GM21381 (cell line): ENCODE measurements around the gene TOR1AIP2.

Source experiments
- ATAC-seq: cut with Tn5 transposase; IDR thresholded peaks from one replicate; pipeline ENCODE4 v1.9.1; 2021; ENCODE audit warnings: mild to moderate bottlenecking, moderate library complexity; ENCODE audit not compliant: unreplicated experiment

TOR1AIP2 gene

DNA sequence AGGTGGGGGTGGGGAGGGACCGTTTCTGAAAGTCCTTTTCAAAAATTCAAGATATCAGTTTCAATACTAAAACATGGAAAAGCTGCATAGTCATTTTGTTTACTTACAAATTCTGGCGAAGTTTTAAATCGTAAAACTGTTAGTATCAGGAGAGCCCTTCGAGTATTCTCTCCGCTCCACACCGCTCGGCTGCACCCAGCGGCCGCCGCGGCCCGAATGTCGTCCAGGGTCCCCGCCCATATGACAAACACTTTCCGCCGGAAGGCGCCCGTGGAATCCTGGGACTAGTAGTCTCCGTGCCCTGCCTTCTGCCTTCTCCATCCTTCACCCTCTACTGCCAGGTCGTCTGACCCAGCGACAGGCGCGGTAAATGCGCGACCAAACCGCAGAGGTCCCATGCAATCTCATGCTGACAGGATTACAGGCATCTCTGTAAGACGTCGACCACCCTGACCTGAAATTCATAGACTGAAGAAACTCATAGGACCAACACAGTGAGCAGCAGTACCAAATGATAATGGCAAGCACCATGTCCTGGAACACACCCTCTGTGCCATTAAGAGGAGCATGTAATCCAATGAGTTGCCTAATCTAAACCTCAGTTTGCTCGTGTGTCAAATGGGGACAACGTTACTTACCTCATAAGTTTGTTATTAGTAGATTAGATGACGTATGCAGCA, at the start of gene TOR1AIP2:
TOR1AIP2 (minus strand) TSS at position 218 of the 680 bp plus-strand sequence. CDS start 25,138 bp downstream, outside the sequence.
- ATAC-seq, result peak; percentile 60

DNA sequence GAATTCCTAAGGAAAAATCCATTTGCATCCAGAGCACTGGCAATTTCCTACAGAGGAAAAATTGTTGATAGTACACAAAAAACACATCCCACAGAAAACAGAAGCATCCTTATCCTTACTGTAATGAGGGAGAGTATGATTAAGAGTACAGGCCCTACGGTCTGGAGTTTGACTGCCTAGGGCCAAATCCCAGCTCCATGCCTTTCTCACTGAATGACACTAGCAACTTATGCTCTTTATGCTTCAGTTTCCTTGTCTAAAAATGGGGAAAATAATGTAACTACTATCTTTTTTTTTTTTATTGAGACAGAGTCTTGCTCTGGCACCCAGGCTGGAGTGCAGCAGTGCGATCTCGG, 49.2 kb upstream of the TOR1AIP2 start:
- ATAC-seq, result no peak

DNA sequence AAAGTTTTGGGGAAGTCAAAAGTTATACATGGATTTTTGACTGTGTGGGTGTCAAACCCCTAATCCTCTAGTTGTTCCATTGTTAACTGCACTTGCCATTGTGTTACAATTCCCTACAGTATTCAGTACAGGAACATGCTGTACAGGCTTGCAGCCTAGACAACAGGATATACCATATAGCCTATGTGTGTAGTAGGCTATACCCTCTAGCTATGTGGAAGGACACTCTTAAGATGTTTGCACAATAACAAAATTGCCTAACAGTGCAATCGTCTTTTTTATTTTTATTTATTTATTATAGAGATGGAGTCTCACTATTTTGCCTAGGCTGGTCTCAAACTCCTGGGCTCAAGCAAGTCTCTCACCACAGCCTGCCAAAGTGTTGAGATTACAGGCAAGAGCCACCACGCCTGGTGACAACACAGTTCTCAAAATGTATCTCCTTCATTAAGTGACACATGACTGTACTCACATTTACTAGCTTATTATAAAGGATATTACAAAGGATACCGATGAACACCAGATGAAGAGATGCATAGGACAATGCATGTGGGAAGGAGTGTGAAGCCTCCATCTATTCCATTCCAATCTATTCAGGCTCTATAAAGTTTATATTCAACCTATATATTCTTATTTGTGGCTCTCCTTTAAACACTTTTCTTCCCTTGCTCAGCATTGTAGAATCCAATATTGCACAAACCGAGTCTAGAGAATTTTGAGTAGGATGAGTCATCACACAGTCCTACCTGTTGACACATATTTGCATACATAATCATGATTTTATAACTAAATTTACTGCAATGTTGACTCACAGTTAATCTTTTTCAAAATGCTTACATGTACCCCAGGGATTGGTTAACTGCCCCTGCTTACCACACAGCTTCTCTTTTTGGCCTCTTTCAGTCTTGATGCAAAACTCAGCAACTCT, 48.6 kb upstream of the TOR1AIP2 start:
- ATAC-seq, result no peak

DNA sequence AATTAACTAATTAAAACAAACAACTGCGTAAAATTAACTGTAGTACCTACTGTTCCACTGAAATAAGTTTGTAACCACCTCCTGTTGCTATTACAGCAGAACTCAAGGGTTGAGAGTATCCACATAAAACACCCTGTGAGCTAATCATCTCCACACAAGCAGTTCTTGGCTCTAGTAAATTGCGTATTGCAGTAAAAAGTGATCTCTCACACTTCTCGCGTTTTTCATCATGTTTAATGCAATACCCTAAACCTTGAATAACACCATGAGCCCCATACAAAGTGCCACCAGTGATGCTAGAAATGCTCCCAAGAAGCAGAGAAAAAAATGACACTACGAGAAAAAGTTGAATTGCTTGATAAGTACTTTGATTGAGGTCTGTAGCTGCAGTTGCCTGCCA, 47.7 kb upstream of the TOR1AIP2 start:
- no peak for ATAC-seq

DNA sequence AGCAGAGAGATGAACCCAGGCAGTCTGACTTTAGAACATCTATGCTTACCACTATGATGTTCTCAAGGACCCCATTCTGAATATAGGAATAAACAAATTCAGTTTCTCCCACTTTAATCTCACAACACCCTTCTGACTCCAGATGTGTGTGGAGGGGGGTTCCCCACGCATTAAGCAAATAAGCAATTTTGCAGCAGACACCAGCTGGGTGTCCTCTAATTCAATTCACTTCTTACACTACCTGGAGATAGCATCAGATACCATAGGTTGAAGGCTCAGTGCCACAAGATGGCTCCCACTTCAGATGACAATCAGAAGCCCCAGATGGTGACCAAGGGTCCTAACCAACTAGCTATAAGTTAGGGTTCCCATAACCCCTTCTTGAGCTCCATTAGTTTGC, 46.7 kb upstream of the TOR1AIP2 start:
- no peak for ATAC-seq

DNA sequence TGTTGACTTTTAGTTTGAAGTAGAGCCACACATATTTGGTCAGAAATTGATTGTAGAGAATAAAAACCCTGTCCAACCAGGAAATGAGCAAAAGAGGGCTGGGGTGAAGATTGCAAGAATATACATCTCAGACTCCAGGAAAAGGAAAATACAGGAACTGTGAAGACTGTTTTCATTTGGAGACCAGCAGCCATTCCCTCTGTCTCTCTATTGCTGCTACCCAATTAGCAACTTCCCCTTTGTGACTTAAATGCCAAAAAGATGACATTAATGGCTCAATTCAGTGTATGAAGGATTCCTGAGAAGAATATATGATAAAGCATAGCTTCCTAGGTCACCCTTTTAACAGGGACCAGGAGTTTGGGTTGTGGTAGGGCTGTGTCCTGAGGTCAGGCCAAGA, 45.4 kb upstream of the TOR1AIP2 start:
- ATAC-seq, result no peak

DNA sequence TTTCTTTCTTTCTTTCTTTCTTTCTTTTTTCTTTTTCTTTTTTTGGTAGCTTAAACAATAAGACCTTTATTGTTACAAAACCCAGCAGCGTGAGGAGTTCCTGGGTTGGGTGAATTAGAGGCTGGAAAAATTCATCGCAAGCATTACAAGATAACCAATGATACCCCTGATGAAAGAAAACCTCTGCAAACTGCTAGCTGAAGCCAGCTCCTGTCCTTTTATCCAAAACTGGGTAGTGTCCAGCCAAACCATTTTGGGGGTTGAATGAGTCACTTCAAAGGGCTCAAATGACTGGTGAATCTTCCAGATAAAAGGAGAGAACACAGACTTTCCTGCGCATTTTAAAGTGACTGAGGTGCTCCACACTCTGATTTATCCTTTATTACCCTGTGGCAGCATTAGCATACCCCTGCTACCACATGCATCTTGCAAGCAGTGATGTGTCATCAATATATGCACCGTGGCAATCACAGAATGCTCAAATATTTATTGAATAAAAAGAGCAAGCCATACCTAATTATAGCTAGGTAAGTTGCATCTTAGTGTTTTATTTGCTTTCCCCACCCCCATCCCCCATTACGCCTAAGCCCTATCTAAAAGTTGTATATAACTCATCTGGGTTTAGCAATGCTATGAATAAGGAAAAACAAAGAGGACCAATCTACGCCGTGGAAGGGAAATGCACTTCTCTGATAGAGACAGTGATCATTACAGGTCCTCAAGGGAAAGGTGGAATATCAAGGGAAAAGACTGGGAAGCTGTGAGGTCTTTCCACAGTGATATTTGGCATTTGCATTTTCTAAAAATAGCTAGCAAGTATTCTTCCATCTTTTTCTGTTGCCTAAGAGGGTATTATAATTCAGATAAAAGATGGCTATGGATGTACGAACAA, 44.6 kb upstream of the TOR1AIP2 start:
- no peak for ATAC-seq

DNA sequence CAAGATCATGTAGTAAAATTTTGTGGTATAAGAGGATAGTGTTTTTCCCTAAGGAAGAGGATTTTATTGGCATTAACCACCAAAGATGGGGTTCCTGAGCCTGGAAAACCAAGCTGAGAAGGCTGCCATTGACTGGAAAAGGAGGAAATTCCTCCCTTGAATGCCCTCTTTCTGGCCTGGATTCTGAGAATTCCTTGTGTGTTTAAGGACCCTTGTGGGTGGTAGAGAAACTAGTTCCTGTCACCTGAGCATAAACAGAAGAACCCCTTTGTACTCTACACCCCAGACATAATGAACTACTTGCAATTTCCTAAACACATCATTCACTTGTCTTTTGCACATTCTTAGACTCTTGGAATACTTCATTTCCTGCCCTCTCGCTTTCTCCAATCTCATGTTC, 43.9 kb upstream of the TOR1AIP2 start:
- ATAC-seq, result no peak

DNA sequence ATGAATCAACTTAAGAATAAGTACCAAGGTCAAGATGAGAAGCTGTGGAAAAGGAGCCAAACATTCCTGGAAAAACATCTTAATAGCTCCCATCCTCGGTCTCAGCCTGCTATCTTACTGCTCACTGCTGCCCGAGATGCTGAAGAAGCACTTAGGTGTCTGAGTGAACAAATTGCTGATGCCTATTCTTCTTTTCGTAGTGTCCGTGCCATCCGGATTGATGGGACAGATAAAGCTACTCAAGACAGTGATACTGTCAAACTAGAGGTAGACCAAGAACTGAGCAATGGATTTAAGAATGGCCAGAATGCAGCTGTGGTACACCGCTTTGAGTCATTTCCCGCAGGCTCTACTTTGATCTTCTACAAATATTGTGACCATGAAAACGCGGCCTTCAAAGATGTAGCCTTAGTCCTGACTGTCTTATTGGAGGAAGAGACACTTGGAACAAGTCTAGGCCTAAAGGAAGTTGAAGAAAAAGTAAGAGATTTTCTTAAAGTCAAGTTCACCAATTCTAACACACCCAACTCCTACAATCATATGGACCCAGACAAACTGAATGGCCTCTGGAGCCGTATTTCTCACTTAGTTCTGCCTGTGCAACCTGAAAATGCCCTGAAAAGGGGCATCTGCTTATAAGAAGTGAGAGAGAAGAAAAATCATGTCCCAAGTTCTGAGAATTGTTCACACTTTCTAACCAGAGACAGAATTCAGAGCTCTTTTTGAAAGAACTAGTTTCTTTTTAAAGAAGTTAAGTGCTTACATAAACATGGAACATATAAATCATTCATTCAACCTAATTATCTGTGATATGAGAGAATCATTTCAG, 40.2 kb upstream of the TOR1AIP2 start:
- ATAC-seq, result no peak

DNA sequence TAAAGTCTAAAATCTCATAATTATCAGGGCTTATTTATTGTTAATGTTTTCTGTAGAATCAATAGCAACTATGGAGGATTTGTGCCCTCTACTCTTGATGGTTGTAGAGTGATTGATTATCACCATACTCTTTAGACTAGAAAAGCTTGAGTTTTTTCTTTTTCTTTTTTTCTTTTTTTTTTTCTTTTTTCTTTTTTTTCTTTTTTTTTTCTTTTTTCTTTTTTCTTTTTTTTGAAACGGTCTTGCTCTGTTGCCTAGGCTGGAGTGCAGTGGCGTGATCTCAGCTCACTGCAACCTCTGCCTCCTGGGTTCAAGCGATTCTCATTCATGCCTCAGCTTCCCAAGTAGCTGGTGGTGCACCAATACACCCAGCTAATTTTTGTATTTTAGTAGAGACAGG, 34.2 kb upstream of the TOR1AIP2 start:
- ATAC-seq, result no peak

DNA sequence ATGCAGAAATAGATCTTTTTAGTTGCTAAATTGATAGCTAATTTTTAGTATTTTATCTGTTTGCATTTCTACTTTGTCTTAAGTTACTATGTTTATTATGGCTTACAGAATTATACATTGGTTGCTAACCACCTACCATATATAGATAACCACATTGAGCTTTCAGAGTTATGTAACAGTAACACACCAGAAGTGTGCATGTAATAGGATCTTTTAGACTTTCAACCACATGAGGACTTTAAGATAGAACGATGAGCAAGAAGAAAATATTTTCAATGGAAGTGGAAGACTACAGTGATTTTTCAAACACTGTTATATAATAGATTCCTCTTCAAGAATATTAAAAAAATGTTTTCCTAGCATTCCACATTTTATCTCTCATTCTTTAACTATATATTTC, 33.3 kb upstream of the TOR1AIP2 start:
- ATAC-seq, result no peak

DNA sequence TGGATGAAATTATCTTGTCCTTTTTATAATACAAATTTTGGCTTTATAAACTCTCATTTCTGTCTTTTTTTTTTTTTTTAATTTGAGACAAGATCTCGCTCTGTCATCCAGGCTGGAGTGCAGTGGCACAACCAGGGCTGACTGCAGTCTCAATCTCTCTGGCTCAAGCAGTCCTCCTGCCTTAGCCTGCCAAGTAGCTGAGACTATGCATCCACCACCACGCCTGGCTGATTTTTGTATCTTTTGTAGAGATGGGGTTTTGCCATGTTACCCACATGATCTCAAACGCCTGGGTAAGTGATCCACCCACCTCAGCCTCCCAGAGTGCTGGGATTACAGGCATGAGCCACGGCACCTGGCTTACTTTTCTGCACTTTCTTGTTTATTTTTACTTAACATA, 12.0 kb upstream of the TOR1AIP2 start:
- ATAC-seq, result no peak

DNA sequence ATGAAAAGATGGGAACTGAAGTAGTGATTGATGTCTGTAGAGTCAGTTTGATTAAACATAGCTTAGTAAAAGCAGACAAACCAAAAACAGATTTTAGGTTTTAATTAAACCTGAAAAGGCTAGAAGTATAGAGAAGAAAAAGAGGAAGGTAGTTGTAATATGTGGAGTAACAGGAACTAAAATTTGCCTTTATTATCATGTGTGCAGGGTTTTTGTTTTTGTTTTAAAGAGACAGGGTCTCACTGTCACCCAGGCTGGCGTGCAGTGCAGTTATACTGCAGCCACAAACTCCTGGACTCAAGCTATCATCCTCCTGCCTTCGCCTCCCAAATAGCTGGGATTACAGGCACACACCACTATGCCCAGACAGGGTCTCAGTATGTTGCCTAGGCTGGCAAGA, 10.5 kb upstream of the TOR1AIP2 start:
- no peak for ATAC-seq

DNA sequence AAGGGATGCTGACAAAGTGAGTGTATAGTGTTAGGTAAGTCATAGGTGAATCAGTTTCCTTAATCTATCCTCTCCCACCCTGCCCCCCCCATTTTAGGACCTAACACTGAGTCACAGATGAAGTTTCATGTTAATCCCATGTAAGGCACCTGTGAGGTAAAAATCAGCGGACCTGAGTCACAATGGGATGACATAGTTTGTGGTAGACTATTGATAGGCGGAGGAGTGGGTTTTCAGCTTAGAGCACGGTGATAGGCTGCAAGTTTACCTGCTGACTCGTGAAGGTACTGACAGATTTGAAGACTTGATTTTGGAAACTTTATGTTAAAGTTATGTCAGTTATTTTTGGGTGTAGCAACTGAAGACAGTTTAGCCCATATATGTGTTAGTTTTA, 6.1 kb upstream of the TOR1AIP2 start:
- no peak for ATAC-seq

DNA sequence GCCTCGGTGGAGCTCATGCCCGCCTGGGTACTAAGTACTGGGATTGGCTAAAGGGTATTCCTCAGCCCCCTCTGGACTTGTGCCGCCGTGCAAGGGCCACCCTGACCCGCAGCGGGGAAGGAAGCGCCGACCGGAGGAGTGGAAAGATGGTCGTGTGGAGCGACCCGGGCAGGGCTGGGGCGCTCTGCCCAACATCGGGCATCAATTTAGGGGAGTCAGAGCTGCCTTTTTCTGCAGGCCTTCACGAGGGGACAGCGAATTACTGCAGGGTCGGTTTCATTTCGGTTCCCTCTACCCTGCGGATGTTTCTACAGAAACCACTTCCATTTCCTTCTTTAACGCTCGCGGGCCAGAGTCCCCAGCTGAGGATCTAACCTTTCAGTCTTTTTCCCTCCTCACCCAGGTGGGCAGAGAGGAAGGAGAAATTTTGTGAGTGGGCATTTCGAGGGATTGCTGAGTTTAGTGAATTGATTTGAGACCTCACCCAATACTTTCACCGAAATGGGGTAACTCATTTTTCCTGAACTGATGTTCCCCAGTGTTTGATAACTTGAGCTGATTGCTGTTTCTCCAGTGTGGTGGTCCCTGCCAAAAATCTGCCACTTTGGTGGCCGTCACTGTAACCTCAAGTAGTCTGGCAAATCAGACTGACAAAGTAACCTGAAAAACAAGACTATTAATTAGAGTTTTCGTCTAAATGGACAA, 5.6 kb upstream of the TOR1AIP2 start:
- ATAC-seq, result peak; percentile 5

DNA sequence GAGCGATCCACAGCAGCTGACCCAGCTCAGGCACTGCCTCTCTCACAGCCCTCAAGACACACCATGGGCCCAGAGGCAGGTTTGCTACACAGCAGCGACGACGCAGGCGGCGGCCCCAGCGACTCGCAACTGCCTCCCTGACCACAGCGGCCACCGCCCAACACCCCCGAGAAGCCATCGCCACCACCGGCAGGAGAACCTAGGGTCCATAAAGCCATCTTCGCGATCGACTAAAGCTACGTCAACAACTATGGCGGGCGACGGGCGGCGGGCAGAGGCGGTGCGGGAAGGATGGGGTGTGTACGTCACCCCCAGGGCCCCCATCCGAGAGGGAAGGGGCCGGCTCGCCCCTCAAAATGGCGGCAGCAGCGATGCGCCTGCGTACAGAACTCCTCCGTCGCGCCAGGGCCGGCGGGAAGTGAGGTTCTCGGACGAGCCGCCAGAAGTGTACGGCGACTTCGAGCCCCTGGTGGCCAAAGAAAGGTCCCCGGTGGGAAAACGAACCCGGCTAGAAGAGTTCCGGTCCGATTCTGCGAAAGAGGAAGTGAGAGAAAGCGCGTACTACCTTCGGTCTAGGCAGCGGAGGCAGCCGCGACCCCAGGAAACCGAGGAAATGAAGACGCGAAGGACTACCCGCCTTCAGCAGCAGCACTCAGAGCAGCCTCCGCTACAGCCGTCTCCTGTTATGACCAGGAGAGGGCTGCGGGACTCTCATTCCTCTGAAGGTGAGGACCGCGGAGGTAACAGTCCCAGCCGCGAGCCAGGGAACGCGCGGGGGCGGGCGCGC, 4.8 kb upstream of the TOR1AIP2 start, which contains the start of gene TOR1AIP1:
TOR1AIP1 (plus strand) TSS at position 33 of the 787 bp plus-strand sequence; CDS start at position 251, 218 bp downstream.
- peak; percentile 70 for ATAC-seq

DNA sequence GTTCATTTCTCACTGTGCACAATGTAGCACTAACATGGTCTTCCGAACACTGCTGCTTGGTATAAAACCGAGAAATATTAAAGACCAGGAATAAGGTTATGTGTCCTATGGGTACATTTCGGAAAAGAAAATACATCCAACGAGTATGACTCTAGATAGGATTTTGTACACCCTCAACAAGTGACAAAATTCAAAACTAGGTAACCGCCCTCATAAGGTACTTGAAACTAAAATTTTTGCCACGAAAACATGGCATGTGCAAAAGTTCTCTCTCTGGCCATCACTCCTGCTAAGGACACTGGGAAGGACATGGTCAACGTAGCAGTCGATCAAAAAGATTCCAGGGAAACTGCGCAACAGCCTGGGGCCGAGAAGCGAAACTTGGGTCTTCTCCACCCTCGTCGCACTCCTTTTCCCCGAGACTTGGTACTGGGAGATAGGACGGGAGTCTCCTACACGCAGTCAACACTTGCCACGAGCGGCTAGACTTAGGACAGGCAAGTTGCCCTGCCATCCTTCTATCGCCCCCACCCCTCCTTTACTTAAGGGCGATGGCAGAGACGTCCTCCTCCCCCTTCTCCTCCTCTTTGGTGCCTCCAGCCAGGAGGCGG, 4.1 kb upstream of the TOR1AIP2 start:
- no peak for ATAC-seq

DNA sequence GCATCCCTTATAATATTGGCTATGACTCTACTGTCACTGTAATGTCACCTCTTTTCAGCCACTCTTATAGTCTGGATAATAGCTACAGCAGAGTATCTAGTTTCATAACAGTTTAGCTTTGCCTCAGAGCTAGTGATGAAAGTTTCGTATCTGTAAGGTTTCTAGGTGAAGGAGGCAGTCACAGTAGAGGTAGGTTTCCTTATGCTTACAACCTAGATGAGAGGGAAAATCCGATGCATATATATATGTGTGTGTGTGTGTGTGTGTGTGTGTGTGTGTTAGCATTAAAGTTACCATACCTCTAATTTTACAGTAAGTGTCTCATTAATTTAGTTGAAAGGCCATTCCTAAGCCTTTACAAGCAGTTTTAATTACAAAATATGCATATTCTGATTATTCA, 2.2 kb upstream of the TOR1AIP2 start:
- ATAC-seq, result no peak
